SKM-1 treated with dmso at 0.1 percent for 144 hours (cell line): Measurements from ENCODE around the gene MEF2D.

ENCODE experiments used
- DNase-seq: peaks from one replicate; lab custom pipeline; 2025; ENCODE audit not compliant: unreplicated experiment; lab: John Stamatoyannopoulos, UW

The MEF2D gene

GRCh38 chr1:156502391-156502893 lies 1.9 kb upstream of the MEF2D start:
- no peak for DNase-seq

GRCh38 chr1:156500793-156501506 lies 375 bp upstream of the MEF2D start:
- DNase-seq = peak; percentile 99

- no peak for DNase-seq
These were observed 583 bp downstream of the MEF2D start for GRCh38 chr1:156499842-156500542.

GRCh38 chr1:156499194-156499841 lies 1.3 kb downstream of the MEF2D start:
- no peak for DNase-seq

GRCh38 chr1:156498432-156499193 lies 2.0 kb downstream of the MEF2D start:
- DNase-seq = no peak

GRCh38 chr1:156497743-156498431 lies 2.7 kb downstream of the MEF2D start:
- no peak for DNase-seq

- DNase-seq = no peak
These were observed 3.4 kb downstream of the MEF2D start for GRCh38 chr1:156497078-156497742.

GRCh38 chr1:156496211-156496761 lies 4.3 kb downstream of the MEF2D start:
- DNase-seq = no peak

- DNase-seq = no peak
These were observed 5.0 kb downstream of the MEF2D start for GRCh38 chr1:156495401-156496140.

GRCh38 chr1:156494309-156494895 lies 6.2 kb downstream of the MEF2D start:
- no peak for DNase-seq

GRCh38 chr1:156493742-156494141 lies 6.8 kb downstream of the MEF2D start:
- no peak for DNase-seq

- DNase-seq = peak; percentile 29
These were observed 7.4 kb downstream of the MEF2D start for GRCh38 chr1:156493154-156493631.

- peak; percentile 85 for DNase-seq
These were observed 7.9 kb downstream of the MEF2D start for GRCh38 chr1:156492591-156493080.

GRCh38 chr1:156492013-156492590 lies 8.5 kb downstream of the MEF2D start:
- no peak for DNase-seq

GRCh38 chr1:156491151-156491949 lies 9.2 kb downstream of the MEF2D start:
- DNase-seq = peak; percentile 74

- no peak for DNase-seq
These were observed 10.1 kb downstream of the MEF2D start for GRCh38 chr1:156490401-156491032.

- no peak for DNase-seq
These were observed 10.7 kb downstream of the MEF2D start for GRCh38 chr1:156489935-156490293.
